Mesothelial cell of epicardium (in vitro differentiated cells): ENCODE results near the gene ATF6B. TPM values are rescaled to one million over a fixed set of nuclear protein-coding genes. Genes with fewer than 3 reads are reported as not detected.

ENCODE experiments used
- DNase-seq, 2 experiments: peaks; one replicate each; pipeline ENCODE4 v3.0.0; 2021; ENCODE audit warnings: low spot score in 2 of 2; ENCODE audit not compliant: unreplicated experiment in 2 of 2
- H3K27ac Mint-ChIP-seq: 2 replicates; pipeline ENCODE4 v1.8.0; 2021; ENCODE audit warnings: mixed read lengths
- H3K27me3 Mint-ChIP-seq: 2 replicates; pipeline ENCODE4 v1.8.0; 2021; ENCODE audit warnings: low read depth, mixed read lengths
- H3K36me3 Mint-ChIP-seq: 2 replicates; pipeline ENCODE4 v1.8.0; 2021; ENCODE audit warnings: mixed read lengths
- H3K4me1 Mint-ChIP-seq: 2 replicates; pipeline ENCODE4 v1.8.0; 2021; ENCODE audit warnings: mixed read lengths
- H3K4me3 Mint-ChIP-seq: 2 replicates; pipeline ENCODE4 v1.8.0; 2021; ENCODE audit warnings: mild to moderate bottlenecking, moderate library complexity, mixed read lengths
- H3K9me3 Mint-ChIP-seq: 2 replicates; pipeline ENCODE4 v1.8.0; 2021; ENCODE audit warnings: mixed read lengths
- CTCF ChIP-seq: fragments of 200-600 bp; sonication (generic); IDR thresholded peaks from one replicate; pipeline ENCODE4 v1.5.0; 2021; ENCODE audit warnings: antibody characterized with exemption; ENCODE audit not compliant: unreplicated experiment
- total RNA-seq: library from RNA; stranded (reverse); gene quantifications from 3 replicates; pipeline ENCODE4 v1.2.1, GENCODE V29; 2021

The ATF6B gene
- total RNA-seq, 1 donor from 2014 or later = 96.3 TPM

DNA sequence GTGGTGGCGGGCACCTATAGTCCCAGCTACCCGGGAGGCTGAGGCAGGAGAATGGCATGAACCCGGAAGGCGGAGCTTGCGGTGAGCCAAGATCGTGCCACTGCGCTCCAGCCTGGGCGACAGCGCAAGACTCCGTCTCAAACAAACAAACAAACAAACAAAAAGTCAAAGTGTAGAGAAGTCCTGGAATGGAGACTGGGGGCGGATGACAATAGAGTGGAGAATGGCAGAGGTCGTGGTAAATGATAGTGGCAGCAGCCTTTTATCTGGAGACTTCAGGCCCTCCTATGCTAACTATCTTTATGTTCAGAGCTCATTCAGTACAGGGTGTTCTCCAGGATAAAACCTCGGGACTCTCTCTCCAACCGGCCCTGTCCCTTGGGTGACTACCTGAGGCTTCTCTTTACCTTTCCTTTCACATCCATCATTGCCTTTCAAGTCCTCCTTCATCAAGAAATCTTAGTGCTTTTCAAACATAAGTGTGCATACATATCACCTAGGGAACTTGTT is 3.4 kb upstream of the ATF6B start:
- Mint-ChIP-seq H3K36me3 (no peaks in the 10 kb centered on the region), H3K4me1 (peaks cover 30% of the 10 kb centered on the region), H3K9me3 (no peaks in the 10 kb centered on the region), H3K27ac (no peak overlapping the region), H3K27me3 (peaks cover 14% of the 10 kb centered on the region), H3K4me3 (peak overlapping the region; percentile 31)
- DNase-seq = no peak
- TF ChIP-seq CTCF = no peak

GRCh38 chr6:32129297-32130088 is 1.4 kb upstream of the ATF6B start:
- H3K27ac Mint-ChIP-seq = peak overlapping the region; percentile 98
- peaks cover 4% of the 10 kb centered on the region for H3K27me3 Mint-ChIP-seq
- TF ChIP-seq CTCF = no peak
- peaks cover 30% of the 10 kb centered on the region for H3K4me1 Mint-ChIP-seq
- H3K9me3 Mint-ChIP-seq = no peaks in the 10 kb centered on the region
- peak overlapping the region; percentile 89 for H3K4me3 Mint-ChIP-seq
- H3K36me3 Mint-ChIP-seq = peaks cover 6% of the 10 kb centered on the region
- DNase-seq = no peak

DNA sequence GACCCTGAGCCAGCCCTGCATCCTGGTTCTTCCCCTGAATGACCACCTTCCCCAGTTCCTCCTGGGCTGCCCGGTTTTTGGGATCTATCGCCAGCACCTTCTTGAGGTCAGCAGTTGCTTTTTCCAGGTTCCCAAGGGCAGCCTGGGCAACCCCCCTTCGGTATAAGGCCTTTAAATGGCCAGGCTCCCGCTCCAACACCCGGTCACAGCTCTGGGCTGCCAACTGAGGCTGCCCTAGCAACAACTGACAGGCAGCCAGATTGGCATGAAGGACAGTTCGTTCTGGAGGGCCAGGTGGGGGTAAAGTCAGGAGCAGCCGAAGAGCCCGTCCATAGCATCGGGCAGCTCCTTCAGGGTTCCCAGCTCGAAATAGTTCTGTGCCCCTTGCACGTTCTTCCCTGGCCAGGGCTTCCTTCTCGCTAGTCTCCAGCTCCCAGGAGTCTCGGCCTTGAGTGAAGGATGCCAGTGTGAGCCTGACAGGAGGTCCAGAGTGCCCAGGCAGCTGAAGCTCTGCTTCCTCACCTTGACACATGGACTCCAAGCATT is 778 bp upstream of the ATF6B start:
- Mint-ChIP-seq H3K27ac (peak overlapping the region; percentile 98), H3K4me3 (peak overlapping the region; percentile 98), H3K4me1 (peaks cover 30% of the 10 kb centered on the region), H3K36me3 (peaks cover 11% of the 10 kb centered on the region), H3K9me3 (no peaks in the 10 kb centered on the region), H3K27me3 (peaks cover under 1% of the 10 kb centered on the region)
- no peak for DNase-seq
- no peak for TF ChIP-seq CTCF

GRCh38 chr6:32127409-32127716 is 683 bp downstream of the ATF6B start:
- Mint-ChIP-seq H3K36me3 (peaks cover 13% of the 10 kb centered on the region), H3K27ac (peak overlapping the region; percentile 98), H3K4me1 (peaks cover 30% of the 10 kb centered on the region), H3K4me3 (peak overlapping the region; percentile 98), H3K9me3 (no peaks in the 10 kb centered on the region), H3K27me3 (no peaks in the 10 kb centered on the region)
- DNase-seq = no peak
- no peak for TF ChIP-seq CTCF

DNA sequence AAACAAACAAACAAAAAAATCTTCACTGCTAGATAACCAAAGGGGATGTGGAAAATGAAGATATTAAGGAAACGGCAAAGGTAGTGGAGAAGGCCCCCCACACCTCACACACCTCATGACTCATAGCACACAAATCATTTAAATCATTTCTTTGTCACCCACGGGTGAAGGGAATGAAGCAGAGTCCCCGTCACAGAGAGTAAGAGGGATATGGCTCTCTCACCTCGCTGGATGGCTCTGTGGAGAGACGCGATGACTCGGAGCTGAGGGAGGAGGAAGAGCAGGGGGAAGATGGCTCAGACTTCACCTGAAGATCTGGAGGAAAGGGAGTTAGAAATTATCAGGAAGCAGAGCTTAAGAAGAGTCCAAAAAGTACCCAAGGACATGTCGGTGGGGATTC is 1.2 kb downstream of the ATF6B start:
- no peak for DNase-seq
- TF ChIP-seq CTCF = no peak
- Mint-ChIP-seq H3K27me3 (no peaks in the 10 kb centered on the region), H3K36me3 (peaks cover 17% of the 10 kb centered on the region), H3K27ac (peak overlapping the region; percentile 98), H3K4me3 (peak overlapping the region; percentile 98), H3K9me3 (no peaks in the 10 kb centered on the region), H3K4me1 (peaks cover 30% of the 10 kb centered on the region)
